Breast epithelium (tissue), 4 donors: ENCODE data around the gene MLF2. TPM values are rescaled to one million over a fixed set of nuclear protein-coding genes. Genes with fewer than 3 reads are reported as not detected.

Experiments
- DNase-seq, 2 donors: peaks; one replicate each; pipeline ENCODE4 v3.0.0-alpha.2; 2019; ENCODE audit warnings: low spot score in 2 of 2
- H3K27ac ChIP-seq, 2 donors: fragments of 200-600 bp; sonication (generic) in 1 of 2; one replicate each; pipeline ENCODE4 v1.5.1; 2016 to 2019; ENCODE audit warnings: mild to moderate bottlenecking in 1 of 2
- H3K27me3 ChIP-seq, 2 donors: fragments of 200-600 bp; sonication (generic) in 1 of 2; one replicate each; pipeline versions ENCODE4 v1.5.1 to v1.6.0; 2017 to 2019; ENCODE audit warnings: control low read depth in 1 of 2, mild to moderate bottlenecking in 1 of 2
- H3K36me3 ChIP-seq: fragments of 200-600 bp; one replicate; pipeline ENCODE4 v1.5.1; 2019
- H3K4me1 ChIP-seq, 2 donors: fragments of 200-600 bp; sonication (generic); one replicate each; pipeline ENCODE4 v1.5.1; 2016 to 2019; ENCODE audit warnings: control low read depth in 1 of 2
- H3K4me3 ChIP-seq, 3 donors: fragments of 200-600 bp; sonication (generic); 1 replicate in 2 of 3; 2 replicates in 1 of 3; pipeline ENCODE4 v1.5.1; 2016 to 2019; ENCODE audit warnings: mild to moderate bottlenecking in 3 of 3, moderate library complexity in 2 of 3
- H3K9me3 ChIP-seq, 2 donors: fragments of 200-600 bp; sonication (generic) in 1 of 2; one replicate each; pipeline ENCODE4 v1.5.1; 2016 to 2019; ENCODE audit warnings: control low read depth in 1 of 2
- CTCF ChIP-seq, 3 donors: fragments of 450-650 bp; IDR thresholded peaks; one replicate each; pipeline ENCODE4 v1.5.1; 2016 to 2017; ENCODE audit warnings: antibody characterized with exemption in 3 of 3, mild to moderate bottlenecking in 3 of 3, moderate library complexity in 3 of 3
- POLR2A ChIP-seq: fragments of 450-650 bp; IDR thresholded peaks from one replicate; pipeline ENCODE4 v1.6.1; 2016; ENCODE audit warnings: antibody characterized with exemption, mild to moderate bottlenecking, moderate library complexity
- POLR2AphosphoS5 ChIP-seq, 3 donors: sonication (generic); formaldehyde crosslinking; IDR thresholded peaks; one replicate each; pipeline ENCODE4 v1.6.1; 2017; ENCODE audit warnings: antibody characterized with exemption in 3 of 3
- intact Hi-C: fragments of 100-400 bp; cut with DNase I; formaldehyde crosslinking; loops from one replicate; pipeline ENCODE4 v1.15.1; 2023; ENCODE audit warnings: low total_unique reads
- total RNA-seq, 3 donors: library from RNA; depleted of rRNA; stranded (reverse); fragments of >200 nt; gene quantifications; one replicate each; pipeline ENCODE4 v1.1.0, GENCODE V29; 2016

Gene MLF2
- total RNA-seq, 3 donors from 2014 or later = 130 to 168 (median 159) TPM

DNA sequence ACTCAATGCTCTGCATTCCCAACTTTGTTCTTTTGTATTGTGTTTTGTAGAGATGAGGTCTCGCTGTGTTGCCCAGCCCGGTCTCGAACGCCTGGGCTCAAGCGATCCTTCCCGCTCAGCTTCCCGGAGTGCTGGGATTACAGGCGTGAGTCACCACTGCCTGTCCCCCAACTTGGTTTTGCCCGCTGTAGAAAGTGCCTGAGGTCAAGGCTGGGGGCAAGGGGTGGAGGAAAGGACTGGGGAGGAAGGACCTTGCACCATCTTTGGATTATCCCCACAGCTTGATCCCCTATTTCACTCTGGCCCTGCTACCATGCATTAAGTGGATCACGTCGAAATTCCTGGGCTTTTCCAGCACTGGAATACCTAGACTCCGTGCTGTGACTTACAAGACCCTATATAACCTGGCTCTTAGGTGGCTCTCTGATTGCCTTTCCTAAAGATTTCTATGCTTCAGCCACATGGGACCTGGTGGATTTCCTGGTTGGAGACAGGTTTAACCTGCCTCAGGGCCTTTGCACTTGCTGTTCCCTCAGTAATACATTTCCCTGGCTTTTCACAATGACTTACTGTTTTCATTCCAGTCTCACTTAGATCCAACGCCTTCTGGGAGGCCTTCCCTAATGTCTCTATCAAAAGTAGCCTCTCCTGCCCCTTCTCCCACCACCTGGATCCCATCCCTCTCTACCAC, 51.7 kb downstream of the MLF2 start:
- Histone ChIP-seq H3K4me1 (no peaks in the 10 kb centered on the region), H3K36me3 (no peaks in the 10 kb centered on the region), H3K4me3 (peak overlapping the region in 2 of 3 donors; percentile 60 to 72), H3K27me3 (peaks cover 6 to 71% of the 10 kb centered on the region in 2 donors), H3K27ac (no peak overlapping the region), H3K9me3 (no peaks in the 10 kb centered on the region)
- intact Hi-C loops = no loop called here
- TF ChIP-seq POLR2A = no peak
- no peak for TF ChIP-seq CTCF (IDR thresholded peaks at IDR 0.05)
- no peak for TF ChIP-seq POLR2AphosphoS5 (IDR thresholded peaks at IDR 0.05)
- DNase-seq = no peak

DNA sequence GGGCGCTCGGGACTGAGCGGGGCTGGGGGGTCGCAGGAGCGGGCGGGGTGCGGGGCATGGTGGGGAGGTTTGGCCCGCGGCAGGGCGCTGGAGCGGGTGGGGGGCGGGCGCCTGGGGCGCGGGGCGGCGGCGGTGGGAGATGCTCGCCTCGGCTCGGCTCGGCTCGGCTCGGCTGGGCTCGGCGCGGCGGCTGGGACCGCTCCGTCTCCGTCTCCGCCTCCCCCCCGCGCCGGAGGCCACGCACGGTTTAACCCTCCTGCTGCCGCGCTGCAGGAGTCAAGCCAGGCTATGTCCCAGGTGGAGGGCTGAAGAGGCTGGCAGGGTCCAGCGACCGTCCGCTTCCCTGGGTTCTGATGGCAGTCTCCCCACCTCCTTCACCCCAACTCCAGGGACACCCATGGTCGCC, 52.3 kb downstream of the MLF2 start, which contains the start of gene PIANP:
Gene PIANP, minus strand, starts transcription at position 170 of the 406 bp plus-strand sequence. CDS start 2,754 bp downstream, outside the sequence.
- intact Hi-C loops = no loop called here
- no peak for TF ChIP-seq POLR2A
- TF ChIP-seq POLR2AphosphoS5 (IDR thresholded peaks at IDR 0.05) = no peak
- no peak for TF ChIP-seq CTCF (IDR thresholded peaks at IDR 0.05)
- peak within 1 kb of the TSS; percentile 26 to 72 (median 60) for H3K4me3 ChIP-seq
- no peaks in the 10 kb centered on the region for H3K36me3 ChIP-seq
- peaks cover 6 to 71% of the 10 kb centered on the region in 2 donors for H3K27me3 ChIP-seq
- peak in 1 of 2 donors; percentile 26 for DNase-seq
- no peaks in the 10 kb centered on the region for H3K9me3 ChIP-seq
- H3K27ac ChIP-seq = no peak within 1 kb of the TSS
- H3K4me1 ChIP-seq = no peaks in the 10 kb centered on the region

- Histone ChIP-seq H3K36me3 (no peaks in the 10 kb centered on the region), H3K27me3 (peaks cover 6 to 73% of the 10 kb centered on the region in 2 donors), H3K4me3 (peak overlapping the region; percentile 26 to 72 (median 60)), H3K27ac (no peak overlapping the region), H3K9me3 (no peaks in the 10 kb centered on the region), H3K4me1 (no peaks in the 10 kb centered on the region)
- intact Hi-C loops = no loop called here
- TF ChIP-seq POLR2AphosphoS5 (IDR thresholded peaks at IDR 0.05) (no peak), POLR2A (no peak), CTCF (IDR thresholded peaks at IDR 0.05) (no peak)
- DNase-seq = no peak
These were observed 52.8 kb downstream of the MLF2 start for GRCh38 chr12:6699989-6700645.

DNA sequence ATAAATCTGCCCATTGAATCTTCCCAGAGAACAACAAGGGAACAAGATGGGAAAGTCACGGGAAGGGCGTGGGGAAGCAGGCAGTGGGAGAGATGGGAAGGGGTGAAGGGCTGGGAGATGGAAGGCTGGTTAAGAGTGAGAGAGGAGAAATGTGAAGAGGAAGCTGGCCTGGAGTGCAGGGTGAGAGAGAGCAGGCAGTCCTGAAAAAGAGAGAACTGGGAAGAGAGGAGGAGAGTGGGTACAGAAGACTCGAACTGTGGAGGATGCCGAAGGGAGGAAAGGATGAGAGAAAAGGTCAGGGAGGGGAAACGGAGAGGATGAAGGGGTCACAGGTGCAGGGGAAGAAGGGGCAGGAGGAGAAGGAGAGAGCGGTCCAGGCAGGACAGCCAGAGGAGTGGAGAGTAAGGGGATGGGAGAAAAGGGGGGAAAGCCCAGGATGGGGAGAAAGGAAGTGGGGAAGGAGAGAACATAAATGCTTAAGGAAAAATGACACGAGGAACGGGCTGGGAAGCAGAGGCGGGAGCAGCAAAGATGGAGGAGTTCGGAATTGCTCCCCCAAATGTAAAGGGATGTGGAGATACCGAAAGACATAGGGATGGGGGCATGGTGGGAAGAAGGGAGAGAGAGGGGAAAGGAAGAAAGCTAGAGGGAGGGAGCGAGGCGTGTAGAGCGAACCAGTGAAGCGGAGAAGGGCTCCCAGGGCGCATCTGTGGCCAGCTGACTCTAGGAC, 53.5 kb downstream of the MLF2 start:
- Histone ChIP-seq H3K9me3 (no peaks in the 10 kb centered on the region), H3K36me3 (no peaks in the 10 kb centered on the region), H3K27me3 (peaks cover 6 to 71% of the 10 kb centered on the region in 2 donors), H3K4me1 (no peaks in the 10 kb centered on the region), H3K27ac (no peak overlapping the region), H3K4me3 (peak overlapping the region in 2 of 3 donors; percentile 60 to 72)
- DNase-seq = no peak
- TF ChIP-seq CTCF (IDR thresholded peaks at IDR 0.05) (no peak), POLR2A (no peak), POLR2AphosphoS5 (IDR thresholded peaks at IDR 0.05) (no peak)
- intact Hi-C loops = no loop called here
